Retina (tissue), 1 donor: ENCODE measurements around the gene EEF1A2.

ENCODE experiments used
- DNase-seq: peaks from one replicate; pipeline ENCODE4 v3.0.0-alpha.2; 2016

The EEF1A2 gene

GRCh38 chr20:63536241-63536977 lies 37.5 kb upstream of the EEF1A2 start:
- peak; percentile 63 for DNase-seq

- DNase-seq, result peak; percentile 56
Measured at GRCh38 chr20:63534831-63535651, 36.2 kb upstream of the EEF1A2 start.

DNA sequence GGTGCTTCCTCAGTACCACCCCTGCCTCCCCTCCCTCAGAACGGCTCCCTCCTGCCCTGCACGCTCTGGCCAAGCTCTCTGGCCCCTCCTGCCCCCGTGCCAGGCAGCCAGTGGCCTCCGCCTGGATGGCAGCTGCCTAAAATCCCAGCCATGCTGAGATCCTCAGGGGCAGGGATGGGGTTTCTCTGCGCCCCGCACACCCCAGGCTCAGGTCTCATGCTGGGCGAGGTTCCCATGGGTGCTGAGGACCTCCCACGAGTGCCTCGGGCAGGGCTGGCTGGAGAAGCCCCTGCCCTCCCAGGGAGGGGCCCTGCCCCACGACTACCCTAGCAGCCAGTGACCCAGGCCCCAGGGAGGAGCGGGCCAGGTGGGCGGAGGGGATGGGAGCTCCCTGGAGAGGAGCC lies 35.5 kb upstream of the EEF1A2 start:
- no peak for DNase-seq

- DNase-seq, result peak; percentile 13
Measured at GRCh38 chr20:63533871-63534393, 35.0 kb upstream of the EEF1A2 start.

DNA sequence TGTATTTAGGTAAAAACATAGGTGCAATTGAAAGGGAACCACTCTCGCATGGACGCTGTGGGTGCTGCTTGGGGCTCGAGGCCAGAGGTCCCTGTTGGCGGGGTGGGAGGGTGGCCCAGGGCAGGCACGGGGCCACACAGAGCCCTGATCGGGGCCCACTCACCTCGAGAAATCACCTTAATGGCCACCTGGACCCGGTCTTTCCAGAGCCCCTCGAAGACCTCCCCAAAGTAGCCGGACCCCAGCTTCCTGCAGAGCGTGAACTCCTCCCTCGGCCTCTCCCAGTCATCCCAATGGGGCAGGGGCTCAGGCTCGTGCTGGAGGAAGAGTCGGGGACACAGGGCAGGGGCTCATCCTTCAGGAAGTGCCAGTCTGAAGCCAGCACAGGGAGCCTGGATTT lies 34.5 kb upstream of the EEF1A2 start:
- no peak for DNase-seq

GRCh38 chr20:63532449-63532971 lies 33.6 kb upstream of the EEF1A2 start:
- no peak for DNase-seq

- DNase-seq, result peak; percentile 18
Measured at GRCh38 chr20:63531686-63532448, 33.0 kb upstream of the EEF1A2 start.

GRCh38 chr20:63530788-63531160 lies 31.9 kb upstream of the EEF1A2 start:
- DNase-seq, result no peak

DNA sequence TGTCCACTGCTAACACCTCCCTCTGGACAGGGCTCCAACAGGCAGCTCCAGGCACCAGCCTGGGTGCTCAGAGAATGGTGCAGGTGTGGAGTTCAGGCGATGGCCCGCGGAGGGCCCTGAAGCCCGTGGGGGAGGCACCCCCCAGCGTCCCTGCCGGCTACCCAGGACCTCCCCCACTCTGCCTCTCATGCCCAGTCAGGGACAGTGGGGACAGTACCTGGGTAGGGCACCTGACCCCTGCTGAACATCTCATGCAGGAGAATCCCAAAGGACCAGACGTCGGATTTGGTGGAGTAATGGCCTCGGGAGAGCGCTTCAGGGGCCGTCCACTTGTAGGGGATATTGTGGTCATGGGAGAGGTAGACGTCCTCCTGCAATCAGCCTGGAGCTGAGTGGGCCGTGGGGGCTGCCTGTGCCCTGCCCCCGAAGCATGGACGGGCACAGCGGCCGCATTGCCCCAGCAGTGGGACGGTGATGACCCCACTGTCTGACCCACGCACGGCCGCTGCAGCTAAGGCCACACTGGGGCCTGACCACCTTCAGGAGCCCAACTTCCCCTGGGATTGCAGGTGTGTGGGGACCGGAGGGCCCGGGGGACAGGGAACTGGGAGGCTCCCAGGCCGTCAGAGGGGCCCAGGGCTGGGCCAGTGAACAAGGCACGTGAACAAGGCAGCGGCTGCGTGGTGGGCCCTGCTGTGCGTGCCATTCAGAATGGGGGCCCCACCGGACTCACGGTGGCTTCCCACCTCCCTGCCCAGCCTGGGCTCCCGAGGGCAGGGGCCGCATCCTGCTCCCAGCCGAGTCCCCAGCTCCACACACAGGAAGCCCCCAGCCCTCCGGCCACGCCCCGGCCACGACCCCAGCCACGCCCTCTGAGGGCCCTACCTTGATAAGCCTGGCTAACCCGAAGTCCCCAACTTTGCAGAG lies 31.2 kb upstream of the EEF1A2 start:
- peak; percentile 12 for DNase-seq

DNA sequence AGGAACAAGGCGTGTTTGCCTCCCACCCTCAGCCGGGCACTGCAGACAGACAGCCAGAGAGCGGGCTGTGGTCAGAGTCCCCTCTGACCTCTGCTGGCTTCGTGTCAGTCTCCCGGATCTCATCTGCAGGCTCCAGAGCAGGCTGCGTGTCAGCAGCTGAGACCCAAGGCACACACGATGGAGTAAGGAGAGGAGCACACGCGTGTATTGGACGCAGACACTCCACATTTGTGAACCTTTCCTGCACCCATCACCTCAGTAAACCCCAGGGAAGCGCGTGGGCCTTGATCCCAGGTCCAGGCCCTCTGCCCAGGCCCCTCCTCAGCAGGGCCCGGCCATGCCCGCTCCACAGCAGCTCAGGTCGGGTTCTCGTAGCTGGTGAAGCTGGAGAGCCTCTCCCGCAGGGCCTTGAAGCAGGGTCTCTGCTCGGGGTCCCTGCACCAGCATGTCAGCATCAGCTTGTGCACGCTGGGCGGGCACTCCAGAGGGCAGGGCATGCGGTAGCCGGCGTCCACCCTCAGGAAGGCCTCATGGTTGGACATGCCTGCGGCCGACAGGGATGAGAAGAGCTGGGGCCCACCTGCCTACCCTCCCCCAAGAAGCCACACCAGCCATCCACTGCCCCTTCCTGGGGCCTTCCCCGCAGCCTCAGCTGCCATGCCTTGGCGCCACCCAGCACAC lies 30.4 kb upstream of the EEF1A2 start:
- peak; percentile 20 for DNase-seq

- no peak for DNase-seq
Measured at GRCh38 chr20:63527184-63527583, 28.3 kb upstream of the EEF1A2 start.

GRCh38 chr20:63525971-63526370 lies 27.1 kb upstream of the EEF1A2 start:
- no peak for DNase-seq

GRCh38 chr20:63525185-63525584 lies 26.3 kb upstream of the EEF1A2 start:
- DNase-seq, result no peak

DNA sequence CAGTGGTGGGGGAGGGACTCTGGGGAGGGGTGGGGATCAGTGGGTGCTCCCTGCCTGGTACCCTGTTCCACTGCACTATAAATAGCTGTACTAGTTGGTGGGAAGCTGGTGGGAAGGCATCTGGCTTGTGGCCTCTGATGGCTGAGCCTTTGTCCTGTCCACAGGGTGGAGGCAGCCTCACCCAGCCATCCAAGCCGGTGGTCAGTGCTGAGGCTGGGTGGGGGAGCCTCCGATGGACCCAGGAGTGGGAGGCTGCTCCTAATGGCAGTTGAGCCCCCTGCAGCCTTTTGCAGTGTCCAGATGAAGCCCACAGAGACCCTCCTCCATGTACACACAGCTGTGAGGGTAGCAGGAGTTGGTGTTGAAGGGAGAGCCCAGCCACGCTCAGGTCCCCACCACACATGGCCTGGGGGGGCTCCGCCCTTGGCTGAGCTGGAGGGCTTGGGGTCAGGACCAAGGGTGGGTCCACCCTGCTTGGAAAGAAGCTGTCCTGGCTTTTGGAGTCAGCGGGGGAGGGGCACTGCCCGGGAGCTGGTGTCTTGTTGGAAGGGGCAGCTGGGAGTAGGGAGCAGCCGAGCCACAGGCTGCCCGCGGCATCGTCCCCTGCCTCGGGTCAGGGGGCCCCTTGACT lies 24.2 kb upstream of the EEF1A2 start:
- DNase-seq, result no peak

GRCh38 chr20:63522091-63522868 lies 23.4 kb upstream of the EEF1A2 start:
- peak; percentile 9 for DNase-seq

GRCh38 chr20:63521602-63522001 lies 22.7 kb upstream of the EEF1A2 start:
- no peak for DNase-seq

GRCh38 chr20:63520934-63521601 lies 22.2 kb upstream of the EEF1A2 start:
- peak; percentile 87 for DNase-seq

DNA sequence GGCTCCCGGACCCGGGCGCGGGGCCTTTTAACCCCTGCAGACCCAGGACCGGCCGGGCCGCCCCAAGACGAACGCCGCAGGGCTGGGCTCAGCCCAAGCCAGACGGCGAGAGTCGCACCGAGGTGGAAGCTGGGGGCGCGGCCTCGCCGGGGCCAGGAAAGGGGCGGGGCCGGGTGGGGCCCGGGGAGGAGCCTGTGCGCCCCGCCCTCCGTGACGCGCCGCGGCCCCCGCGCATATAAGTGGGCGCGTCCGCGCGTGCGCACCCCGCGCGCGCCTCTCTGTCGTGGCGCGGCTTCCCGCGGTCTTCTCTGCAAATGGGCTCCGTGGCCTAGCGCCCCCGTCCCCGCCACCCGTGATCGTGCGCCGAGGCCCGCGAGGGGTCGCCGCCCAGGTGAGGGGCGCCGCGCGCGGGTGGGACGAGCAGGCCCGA lies 21.6 kb upstream of the EEF1A2 start, which contains the start of gene PPDPF:
TSS of gene PPDPF (plus strand) at position 262 of the 430 bp plus-strand sequence. CDS start 544 bp downstream, outside the sequence.
- peak; percentile 88 for DNase-seq
